Fibroblast of lung (primary cell): ENCODE measurements around the gene PXYLP1.

Experiments
- EZH2 ChIP-seq: IDR thresholded peaks from 2 replicates; pipeline ENCODE4 v1.5.1; 2012; ENCODE audit warnings: low read length, control low read depth, mild to moderate bottlenecking; ENCODE audit errors: missing control alignments
- TF ChIP-seq, protein P1 (sequence below), 2 donors: IDR thresholded peaks in 1 of 2; conservative IDR thresholded peaks in 1 of 2; 1 replicate in 1 of 2; 2 replicates in 1 of 2; pipeline ENCODE4 v1.5.1; 2011 to 2012; ENCODE audit warnings: low read length in 2 of 2, control low read depth in 1 of 2, inconsistent platforms in 1 of 2, low read depth in 1 of 2, mild to moderate bottlenecking in 1 of 2

GRCh38 chr3:141268306-141268705 lies 36.7 kb downstream of the PXYLP1 start:
- TF ChIP-seq EZH2 = no peak
- TF ChIP-seq, protein P1, sequence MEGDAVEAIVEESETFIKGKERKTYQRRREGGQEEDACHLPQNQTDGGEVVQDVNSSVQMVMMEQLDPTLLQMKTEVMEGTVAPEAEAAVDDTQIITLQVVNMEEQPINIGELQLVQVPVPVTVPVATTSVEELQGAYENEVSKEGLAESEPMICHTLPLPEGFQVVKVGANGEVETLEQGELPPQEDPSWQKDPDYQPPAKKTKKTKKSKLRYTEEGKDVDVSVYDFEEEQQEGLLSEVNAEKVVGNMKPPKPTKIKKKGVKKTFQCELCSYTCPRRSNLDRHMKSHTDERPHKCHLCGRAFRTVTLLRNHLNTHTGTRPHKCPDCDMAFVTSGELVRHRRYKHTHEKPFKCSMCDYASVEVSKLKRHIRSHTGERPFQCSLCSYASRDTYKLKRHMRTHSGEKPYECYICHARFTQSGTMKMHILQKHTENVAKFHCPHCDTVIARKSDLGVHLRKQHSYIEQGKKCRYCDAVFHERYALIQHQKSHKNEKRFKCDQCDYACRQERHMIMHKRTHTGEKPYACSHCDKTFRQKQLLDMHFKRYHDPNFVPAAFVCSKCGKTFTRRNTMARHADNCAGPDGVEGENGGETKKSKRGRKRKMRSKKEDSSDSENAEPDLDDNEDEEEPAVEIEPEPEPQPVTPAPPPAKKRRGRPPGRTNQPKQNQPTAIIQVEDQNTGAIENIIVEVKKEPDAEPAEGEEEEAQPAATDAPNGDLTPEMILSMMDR (conservative IDR thresholded peaks at IDR 0.05 in 1 of 2, IDR thresholded peaks at IDR 0.05 in 1 of 2; ENCODE audit: low read depth in 1 of 2, low read length in 2 of 2) = no peak
